SU-DHL-6 (cell line): Measurements from ENCODE around the gene DHX29.

Experiments used
- H2AFZ ChIP-seq: fragments of 200-600 bp; sonication (generic); 2 replicates; pipeline ENCODE4 v1.6.1; 2014; ENCODE audit warnings: low read depth, mild to moderate bottlenecking, moderate library complexity, mixed read lengths, antibody characterized with exemption, low read length; ENCODE audit not compliant: severe bottlenecking
- H3F3A ChIP-seq: fragments of 200-600 bp; shearing (Covaris generic); 2 replicates; pipeline ENCODE4 v1.6.0; 2016; ENCODE audit warnings: antibody characterized with exemption, mild to moderate bottlenecking; ENCODE audit not compliant: insufficient read depth
- H3K27ac ChIP-seq: fragments of 200-600 bp; sonication (generic); 2 replicates; pipeline ENCODE4 v1.5.1; 2016; ENCODE audit warnings: low read depth, mild to moderate bottlenecking, low read length, moderate library complexity, mixed read lengths
- H3K27me3 ChIP-seq: fragments of 200-600 bp; sonication (generic), shearing (Covaris generic); 2 replicates; pipeline ENCODE4 v1.6.0; 2014; ENCODE audit warnings: mild to moderate bottlenecking, low read length
- H3K36me3 ChIP-seq: fragments of 200-600 bp; sonication (generic); 2 replicates; pipeline ENCODE4 v1.6.1; 2014; ENCODE audit warnings: mild to moderate bottlenecking, low read length, mixed read lengths
- H3K4me2 ChIP-seq: fragments of 300-600, 200-600 bp; shearing (Covaris generic), sonication (generic); 2 replicates; pipeline ENCODE4 v1.6.0; 2014; ENCODE audit warnings: low read length, low read depth, mild to moderate bottlenecking; ENCODE audit not compliant: poor library complexity, severe bottlenecking
- H3K4me3 ChIP-seq: fragments of 200-600 bp; sonication (generic); 2 replicates; pipeline ENCODE4 v1.5.1; 2014; ENCODE audit warnings: antibody characterized with exemption, low read length, mild to moderate bottlenecking, mixed read lengths; ENCODE audit not compliant: insufficient read depth, poor library complexity, severe bottlenecking
- H3K79me2 ChIP-seq: fragments of 200-600 bp; sonication (generic); 2 replicates; pipeline ENCODE4 v1.6.1; 2014; ENCODE audit warnings: mild to moderate bottlenecking, low read length, moderate library complexity; ENCODE audit not compliant: insufficient read depth
- H3K9ac ChIP-seq: fragments of 200-600 bp; sonication (generic); 2 replicates; pipeline ENCODE4 v1.7.0; 2014; ENCODE audit warnings: mild to moderate bottlenecking, low read length
- H3K9me2 ChIP-seq: fragments of 200-600 bp; sonication (generic); replicated peaks from 2 replicates; pipeline ENCODE4 v1.6.1; 2014; ENCODE audit warnings: low read length; ENCODE audit not compliant: insufficient read depth
- H3K9me3 ChIP-seq: fragments of 200-600 bp; sonication (generic); 2 replicates; pipeline ENCODE4 v1.6.1; 2014; ENCODE audit warnings: low read length, mixed read lengths; ENCODE audit not compliant: insufficient read depth
- H4K20me1 ChIP-seq: fragments of 200-600 bp; sonication (generic); 2 replicates; pipeline ENCODE4 v1.6.1; 2014; ENCODE audit warnings: low read depth, mild to moderate bottlenecking, antibody characterized with exemption, low read length, moderate library complexity, mixed read lengths
- CTCF ChIP-seq: fragments of 200-600 bp; sonication (generic); IDR thresholded peaks from one replicate; pipeline ENCODE4 v1.5.1; 2017; ENCODE audit warnings: antibody characterized with exemption, mild to moderate bottlenecking, low read length, moderate library complexity; ENCODE audit not compliant: insufficient read depth, poor library complexity, severe bottlenecking
- EZH2phosphoT487 ChIP-seq: fragments of 200-600 bp; sonication (generic), shearing (Covaris generic); conservative IDR thresholded peaks from 2 replicates; pipeline ENCODE4 v1.6.1; 2018; ENCODE audit warnings: mild to moderate bottlenecking, antibody characterized with exemption, low read length, moderate library complexity, mixed read lengths

Gene DHX29

GRCh38 chr5:55286411-55286933, 21.0 kb downstream of the DHX29 start:
- Histone ChIP-seq H3K4me2 (no peak overlapping the region), H3K9me3 (no peaks in the 10 kb centered on the region), H3K27me3 (no peaks in the 10 kb centered on the region), H3K79me2 (no peaks in the 10 kb centered on the region), H3K9ac (no peak overlapping the region), H3F3A (peaks cover 3% of the 10 kb centered on the region; the same call in 1 of the 2 replicates), H2AFZ (no peak overlapping the region), H3K4me3 (no peak overlapping the region), H3K27ac (no peak overlapping the region), H4K20me1 (no peaks in the 10 kb centered on the region), H3K9me2 (no peaks in the 10 kb centered on the region), H3K36me3 (peaks cover 41% of the 10 kb centered on the region; the same call in 1 of the 2 replicates)
- TF ChIP-seq EZH2phosphoT487 (no peak), CTCF (no peak)

GRCh38 chr5:55278778-55279177, 28.7 kb downstream of the DHX29 start:
- Histone ChIP-seq H3K4me2 (no peak overlapping the region), H3K9me3 (no peaks in the 10 kb centered on the region), H3K79me2 (no peaks in the 10 kb centered on the region), H3K9me2 (no peaks in the 10 kb centered on the region), H2AFZ (no peak overlapping the region), H4K20me1 (no peaks in the 10 kb centered on the region), H3K9ac (no peak overlapping the region), H3F3A (no peaks in the 10 kb centered on the region), H3K36me3 (peaks cover 33% of the 10 kb centered on the region; the same call in 1 of the 2 replicates), H3K4me3 (no peak overlapping the region), H3K27me3 (no peaks in the 10 kb centered on the region), H3K27ac (no peak overlapping the region)
- no peak for TF ChIP-seq EZH2phosphoT487

- Histone ChIP-seq H3K9me3 (no peaks in the 10 kb centered on the region), H3K27ac (no peak overlapping the region), H3K36me3 (peaks cover 27% of the 10 kb centered on the region; the same call in 1 of the 2 replicates), H3K4me2 (no peak overlapping the region), H3K4me3 (no peak overlapping the region), H3K9ac (no peak overlapping the region), H3K79me2 (no peaks in the 10 kb centered on the region), H2AFZ (no peak overlapping the region), H3K9me2 (no peaks in the 10 kb centered on the region), H3F3A (no peaks in the 10 kb centered on the region), H4K20me1 (no peaks in the 10 kb centered on the region), H3K27me3 (no peaks in the 10 kb centered on the region)
- TF ChIP-seq CTCF (no peak), EZH2phosphoT487 (no peak)
Observed at GRCh38 chr5:55276771-55277170, 30.7 kb downstream of the DHX29 start.

GRCh38 chr5:55258339-55258738, 49.2 kb downstream of the DHX29 start:
- no peaks in the 10 kb centered on the region for H3K9me3 ChIP-seq
- H3K9ac ChIP-seq: no peak overlapping the region
- no peak overlapping the region for H3K4me2 ChIP-seq
- H3K27me3 ChIP-seq: no peaks in the 10 kb centered on the region
- H4K20me1 ChIP-seq: no peaks in the 10 kb centered on the region
- no peak for TF ChIP-seq EZH2phosphoT487
- no peak for TF ChIP-seq CTCF
- H3K79me2 ChIP-seq: no peaks in the 10 kb centered on the region
- no peak overlapping the region for H3K27ac ChIP-seq
- peaks cover 19% of the 10 kb centered on the region; the same call in 1 of the 2 replicates for H3K36me3 ChIP-seq
- H3F3A ChIP-seq: 0 out of 2 replicates have a peak, but pooled peaks cover 6% of the 10 kb centered on the region
- H3K9me2 ChIP-seq: no peaks in the 10 kb centered on the region
- H2AFZ ChIP-seq: no peak overlapping the region
- H3K4me3 ChIP-seq: no peak overlapping the region
